HG03066 (cell line): Measurements from ENCODE around the gene IL17RB.

ENCODE experiments used
- ATAC-seq: cut with Tn5 transposase; IDR thresholded peaks from one replicate; pipeline ENCODE4 v1.9.1; 2021; ENCODE audit warnings: low read depth; ENCODE audit not compliant: unreplicated experiment

Gene IL17RB

DNA sequence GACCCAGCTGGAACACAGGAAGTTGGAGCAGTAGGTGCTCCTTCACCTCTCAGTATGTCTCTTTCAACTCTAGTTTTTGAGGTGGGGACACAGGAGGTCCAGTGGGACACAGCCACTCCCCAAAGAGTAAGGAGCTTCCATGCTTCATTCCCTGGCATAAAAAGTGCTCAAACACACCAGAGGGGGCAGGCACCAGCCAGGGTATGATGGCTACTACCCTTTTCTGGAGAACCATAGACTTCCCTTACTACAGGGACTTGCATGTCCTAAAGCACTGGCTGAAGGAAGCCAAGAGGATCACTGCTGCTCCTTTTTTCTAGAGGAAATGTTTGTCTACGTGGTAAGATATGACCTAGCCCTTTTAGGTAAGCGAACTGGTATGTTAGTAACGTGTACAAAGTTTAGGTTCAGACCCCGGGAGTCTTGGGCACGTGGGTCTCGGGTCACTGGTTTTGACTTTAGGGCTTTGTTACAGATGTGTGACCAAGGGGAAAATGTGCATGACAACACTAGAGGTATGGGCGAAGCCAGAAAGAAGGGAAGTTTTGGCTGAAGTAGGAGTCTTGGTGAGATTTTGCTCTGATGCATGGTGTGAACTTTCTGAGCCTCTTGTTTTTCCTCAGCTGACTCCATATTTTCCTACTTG lies 11.9 kb downstream of the IL17RB start:
- no peak for ATAC-seq

DNA sequence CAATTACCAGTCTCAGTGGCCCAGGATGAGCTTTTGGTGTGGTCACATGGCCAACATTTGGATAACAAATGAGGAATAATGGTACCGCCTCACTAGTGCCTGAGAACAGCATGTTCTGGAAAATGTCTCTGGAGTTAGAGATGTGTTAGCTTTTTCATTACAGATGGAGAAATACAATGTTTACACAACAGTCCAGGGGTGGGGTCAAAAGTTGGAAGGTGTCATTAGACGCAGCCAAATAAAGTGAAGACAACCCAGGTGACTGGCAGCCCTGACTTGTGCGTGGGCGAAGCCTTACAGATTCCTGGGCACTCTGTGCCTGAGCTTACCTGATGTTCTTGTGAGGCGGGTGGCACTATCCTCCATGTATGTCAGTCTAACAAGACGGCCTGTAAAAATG lies 12.8 kb downstream of the IL17RB start:
- ATAC-seq = no peak

DNA sequence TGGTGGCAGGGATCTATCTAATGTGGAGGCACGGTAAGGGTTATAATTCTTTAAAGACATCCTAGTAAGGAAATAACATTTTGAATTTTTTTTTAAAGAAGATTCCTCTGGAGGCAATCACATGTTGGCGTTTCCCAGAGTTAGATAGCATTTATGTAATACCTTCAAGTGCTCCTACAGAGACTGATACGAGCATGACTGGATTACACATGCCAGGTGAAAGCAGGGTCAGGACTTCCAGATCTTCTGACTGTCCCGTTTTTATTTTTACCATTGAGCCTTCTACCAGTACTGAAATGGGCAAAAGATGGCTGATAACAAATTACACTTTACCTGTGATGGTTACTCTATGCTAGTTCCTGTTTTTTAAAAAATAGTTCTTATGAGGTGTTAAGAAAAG lies 13.8 kb downstream of the IL17RB start:
- no peak for ATAC-seq

DNA sequence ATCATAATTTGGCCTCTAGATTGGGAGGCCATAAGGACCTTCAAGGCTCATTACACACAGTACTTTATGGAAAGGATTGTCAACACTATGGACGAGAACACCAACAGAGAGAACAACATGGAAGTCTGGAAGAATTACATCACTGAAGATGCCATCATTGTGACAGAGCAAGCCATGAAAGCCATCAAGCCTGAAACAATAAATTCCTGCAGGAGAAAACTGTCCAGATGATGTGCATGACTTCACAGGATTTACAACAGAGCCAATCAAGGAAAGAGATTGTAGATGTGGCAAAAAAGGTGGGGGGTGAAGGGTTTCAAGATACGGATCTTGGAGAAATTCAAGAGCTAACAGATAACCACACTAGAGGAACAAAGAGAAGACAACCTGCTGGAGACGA lies 15.9 kb downstream of the IL17RB start:
- ATAC-seq = no peak

DNA sequence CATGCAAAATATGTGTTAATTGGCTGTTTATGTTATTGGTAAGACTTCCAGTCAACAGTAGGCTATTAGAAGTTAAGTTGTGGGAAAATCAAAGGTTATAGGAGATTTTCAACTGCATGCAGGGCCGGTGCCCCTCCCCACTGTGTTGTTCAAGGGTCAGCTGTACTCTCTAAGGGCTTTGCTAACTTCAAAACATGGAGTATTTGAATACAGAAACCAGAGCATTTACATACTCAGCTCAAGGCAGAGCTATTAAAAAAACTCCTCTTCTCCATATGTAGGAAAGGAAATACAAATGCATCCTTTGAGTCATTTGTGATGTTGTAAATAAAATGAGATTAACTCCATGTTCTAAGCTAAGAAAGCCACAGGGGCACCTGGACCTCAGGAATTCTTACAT lies 16.8 kb downstream of the IL17RB start:
- no peak for ATAC-seq

DNA sequence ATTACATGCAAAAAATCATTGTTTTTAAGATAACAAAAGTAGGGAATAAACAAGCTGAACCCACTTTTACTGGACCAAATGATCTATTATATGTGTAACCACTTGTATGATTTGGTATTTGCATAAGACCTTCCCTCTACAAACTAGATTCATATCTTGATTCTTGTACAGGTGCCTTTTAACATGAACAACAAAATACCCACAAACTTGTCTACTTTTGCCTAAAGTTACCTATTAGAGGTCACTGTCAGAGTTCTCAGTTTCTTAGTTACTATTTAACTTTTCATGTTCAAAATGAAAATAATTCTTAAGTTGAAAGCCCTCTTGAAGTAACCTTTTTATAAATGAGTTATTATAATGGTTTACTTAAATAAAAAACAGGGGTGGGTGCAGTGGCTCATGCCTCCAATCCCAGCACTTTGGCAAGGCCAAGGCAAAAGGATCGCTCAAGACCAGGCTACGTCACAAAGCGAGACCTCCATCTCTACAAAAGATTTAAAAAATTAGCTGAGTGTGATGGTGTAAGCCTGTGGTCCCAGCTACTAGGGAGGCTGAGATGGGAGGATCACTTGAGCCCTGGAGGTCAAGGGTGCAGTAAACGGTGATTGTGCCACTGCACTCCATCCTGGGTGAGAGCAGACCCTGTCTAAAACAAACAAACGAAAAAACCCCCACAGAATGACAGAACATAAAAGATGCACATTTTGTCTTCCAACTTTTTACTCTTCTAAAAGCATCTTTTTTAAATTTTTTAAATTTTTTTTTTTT lies 19.5 kb downstream of the IL17RB start:
- peak; percentile 58 for ATAC-seq

DNA sequence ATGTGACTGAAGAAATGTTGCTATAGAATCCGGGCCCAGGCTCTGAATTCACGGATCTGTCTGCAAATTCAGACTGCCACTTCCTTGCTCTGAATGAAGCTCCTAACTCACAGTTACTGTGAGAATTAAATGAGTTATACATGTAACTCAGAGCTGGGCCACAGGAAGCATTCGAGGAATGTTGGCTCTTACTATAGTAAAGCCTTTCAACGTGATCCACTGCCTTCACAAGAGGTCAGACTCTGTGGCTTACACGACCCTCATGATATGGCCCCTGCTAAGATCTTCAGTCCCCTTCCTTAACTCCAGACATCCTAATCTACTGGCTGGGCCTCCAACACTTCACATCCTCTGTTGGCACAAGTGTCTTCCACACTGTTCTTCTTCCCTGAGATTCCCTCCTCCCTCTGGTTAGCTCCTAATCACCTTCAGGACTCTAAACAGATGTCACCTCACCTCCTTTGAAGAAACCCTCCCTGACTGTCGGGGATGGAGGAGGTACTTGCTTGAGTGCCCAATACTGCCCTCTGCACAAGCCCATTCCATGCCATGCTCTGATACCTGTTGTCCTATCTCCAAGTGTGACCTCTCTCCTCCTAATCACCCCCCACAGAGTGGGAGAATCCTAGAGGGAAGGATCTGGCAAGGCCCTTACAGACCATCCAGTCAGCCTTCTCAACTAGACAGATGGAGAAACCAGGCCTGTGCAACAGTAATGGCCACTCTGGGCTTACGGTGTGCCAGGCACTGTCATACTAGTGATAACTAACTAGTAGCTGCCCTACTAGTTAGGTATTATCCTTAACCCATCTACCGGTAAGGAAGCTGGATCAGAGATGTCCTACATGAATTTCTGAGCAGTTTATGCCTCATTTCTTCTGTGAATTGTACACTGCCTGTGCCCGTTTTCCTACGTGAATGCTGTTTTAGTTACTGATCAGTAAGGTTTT lies 34.3 kb downstream of the IL17RB start:
- ATAC-seq = no peak

DNA sequence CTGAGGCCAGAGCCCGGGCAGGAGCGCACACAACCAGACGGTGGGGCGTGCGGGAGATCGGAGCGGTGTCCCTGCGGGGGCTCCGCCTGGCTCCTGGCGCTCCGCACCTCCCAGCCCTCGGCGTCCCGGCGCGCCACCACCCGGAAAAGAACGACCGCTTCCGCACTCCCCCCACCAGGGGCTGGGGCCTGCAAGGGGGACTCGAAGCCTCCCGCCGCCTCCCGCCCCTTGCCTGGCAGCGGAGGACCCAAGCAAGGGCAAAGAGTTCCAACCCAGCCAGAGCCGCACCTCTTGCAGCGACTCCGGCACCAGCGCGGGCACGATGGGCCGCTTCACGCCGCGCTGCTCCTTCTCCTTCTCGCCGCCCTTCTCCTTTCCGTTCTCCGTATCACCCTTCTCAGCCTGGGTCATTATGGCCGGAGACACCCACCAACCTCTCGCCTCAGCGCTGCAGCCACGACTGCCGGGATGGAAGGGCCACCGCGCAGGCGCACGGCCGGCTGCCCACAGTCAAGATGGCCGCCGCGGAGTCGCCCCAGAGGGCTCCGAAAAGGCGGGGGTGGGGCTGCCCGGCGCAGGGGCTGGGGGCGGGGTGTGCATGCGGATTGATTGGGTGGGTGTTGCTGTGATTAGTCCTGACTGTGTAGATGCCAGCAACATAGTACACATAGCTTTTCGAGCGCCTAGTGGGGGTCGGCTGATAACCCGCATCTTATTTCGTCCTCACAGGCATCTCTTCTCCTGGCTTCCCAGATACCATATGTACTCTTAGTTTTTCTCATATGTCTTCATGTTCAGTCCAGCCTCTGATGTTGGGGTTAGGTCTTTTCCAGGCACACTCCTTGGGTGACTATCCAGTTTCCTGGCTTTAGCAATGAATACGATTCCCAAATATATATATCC lies 35.6 kb downstream of the IL17RB start, which contains the start of gene ACTR8:
TSS of gene ACTR8 (minus strand) at position 462 of the 903 bp plus-strand sequence. CDS start at position 411, 51 bp downstream.
- ATAC-seq = peak; percentile 81

DNA sequence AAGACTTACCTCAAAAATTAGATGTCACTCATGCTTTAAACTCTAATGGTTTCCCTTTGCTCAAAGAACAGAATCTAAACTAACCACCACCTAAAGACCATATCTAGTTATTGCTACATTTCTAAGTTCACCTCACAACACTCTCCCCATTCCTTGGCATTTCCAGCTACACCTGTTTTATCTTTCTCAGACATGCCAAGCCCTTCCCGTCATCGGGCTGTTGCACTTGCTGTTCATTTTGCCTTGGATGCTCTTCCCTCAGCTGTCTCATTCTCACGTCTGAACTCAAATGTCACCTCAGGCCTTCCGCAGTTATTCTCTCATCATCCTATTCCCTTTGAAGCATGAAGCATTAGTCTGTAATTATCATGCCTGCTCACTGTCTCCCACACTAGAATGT lies 36.6 kb downstream of the IL17RB start:
- no peak for ATAC-seq

DNA sequence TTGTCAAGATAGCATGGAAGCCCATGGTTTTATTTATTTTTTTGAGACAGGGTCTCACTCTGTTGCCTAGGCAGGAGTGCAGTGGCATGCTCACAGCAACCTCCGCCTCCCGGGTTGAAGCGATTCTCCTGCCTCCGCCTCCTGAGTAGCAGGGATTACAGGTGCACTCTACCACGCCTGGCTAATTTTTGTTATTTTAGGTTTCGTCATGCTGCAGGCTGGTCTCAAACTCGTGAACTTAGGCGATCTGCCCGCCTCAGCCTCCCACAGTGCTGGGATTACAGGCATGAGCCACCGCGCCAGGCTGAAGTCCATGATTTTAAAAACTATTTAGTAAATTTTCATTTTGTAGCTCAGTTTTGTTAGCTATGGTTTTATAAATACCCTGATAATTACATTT lies 38.3 kb downstream of the IL17RB start:
- ATAC-seq = no peak

DNA sequence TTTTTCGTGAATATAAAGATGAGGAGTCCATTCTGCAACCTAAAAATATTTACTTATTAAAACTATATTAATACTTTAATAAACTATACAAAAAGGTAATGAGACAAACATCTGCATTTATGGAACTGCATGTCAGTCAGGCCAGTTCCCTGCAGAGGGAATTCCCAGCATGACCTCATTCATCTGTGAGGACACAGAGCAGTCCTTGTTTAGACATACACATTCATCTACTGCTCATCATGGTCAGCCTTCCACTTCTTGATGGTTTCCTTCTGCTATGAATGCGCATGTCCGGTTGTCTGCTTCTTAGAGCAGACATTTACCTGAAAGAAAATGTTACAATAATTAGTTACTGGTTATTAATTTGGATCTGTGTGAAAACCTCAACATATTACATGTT lies 38.9 kb downstream of the IL17RB start:
- no peak for ATAC-seq

DNA sequence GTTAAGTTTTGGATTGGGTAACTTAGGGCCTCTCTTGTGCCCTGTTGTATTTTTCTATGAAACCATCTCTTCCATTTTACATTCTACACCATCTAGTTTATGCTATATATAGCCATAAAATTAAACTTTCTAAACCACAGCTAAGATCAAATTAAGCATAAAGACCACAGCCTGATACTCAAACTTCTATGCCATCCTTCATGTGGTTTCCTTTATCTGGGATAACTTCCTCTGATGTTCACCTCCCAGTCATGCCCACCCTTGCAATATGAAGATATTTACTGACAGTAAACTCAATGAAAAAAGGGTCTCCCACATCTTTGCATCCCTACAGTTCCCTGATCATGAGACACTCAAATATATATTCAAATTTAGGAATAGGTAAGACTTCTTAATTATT lies 41.1 kb downstream of the IL17RB start:
- no peak for ATAC-seq

DNA sequence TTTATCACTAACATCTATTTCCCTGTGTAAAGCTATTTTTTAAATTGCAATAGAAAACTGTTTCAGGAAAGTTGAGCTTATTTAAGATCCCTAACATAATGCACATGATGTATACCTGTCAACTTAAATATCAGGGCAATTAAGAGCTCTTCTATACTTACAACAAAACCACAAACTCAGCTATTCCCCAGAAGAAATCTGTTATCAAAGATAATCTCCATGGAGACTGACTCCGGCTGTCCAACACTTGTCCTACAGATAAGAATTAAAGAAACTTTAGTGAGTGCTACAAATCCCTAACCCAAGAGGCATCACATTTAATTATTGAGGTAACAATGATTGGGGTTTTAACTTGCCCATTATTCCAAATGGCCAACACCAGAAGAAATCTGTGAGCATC lies 41.9 kb downstream of the IL17RB start:
- no peak for ATAC-seq

DNA sequence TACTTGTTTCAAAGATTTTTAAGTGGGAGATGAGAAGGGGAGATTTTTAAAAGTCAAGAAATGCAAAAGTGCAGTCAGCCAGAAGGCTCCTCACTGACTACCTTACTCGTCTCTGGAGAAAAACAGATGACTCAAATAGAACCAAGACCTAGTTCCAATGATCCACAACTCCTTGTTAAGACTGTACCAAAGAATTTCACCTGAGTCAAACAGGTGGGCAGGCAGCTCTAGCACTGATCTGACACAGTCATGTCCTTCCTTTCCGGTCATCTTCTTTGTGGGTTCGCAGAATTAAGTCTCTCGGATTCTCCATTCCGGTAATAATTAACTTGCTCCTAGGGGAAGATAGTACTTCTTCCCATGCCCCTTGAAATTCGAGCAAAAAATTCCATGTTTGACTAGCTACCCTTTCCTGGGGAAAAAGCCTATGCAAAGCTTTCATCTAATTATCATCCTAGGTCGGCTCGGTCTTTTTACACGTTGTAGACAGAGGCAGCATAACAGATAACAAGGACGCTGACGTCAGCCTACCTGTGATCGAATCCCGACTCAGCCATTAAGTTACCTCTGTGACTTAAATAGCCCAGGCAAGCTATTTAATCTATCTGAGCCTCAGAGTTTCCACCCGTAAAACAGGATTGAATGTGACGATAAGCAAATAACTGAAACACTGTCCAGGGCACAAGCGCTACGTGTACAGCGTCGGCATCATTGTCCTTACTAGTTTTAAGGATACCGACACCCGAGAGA lies 44.5 kb downstream of the IL17RB start:
- no peak for ATAC-seq

DNA sequence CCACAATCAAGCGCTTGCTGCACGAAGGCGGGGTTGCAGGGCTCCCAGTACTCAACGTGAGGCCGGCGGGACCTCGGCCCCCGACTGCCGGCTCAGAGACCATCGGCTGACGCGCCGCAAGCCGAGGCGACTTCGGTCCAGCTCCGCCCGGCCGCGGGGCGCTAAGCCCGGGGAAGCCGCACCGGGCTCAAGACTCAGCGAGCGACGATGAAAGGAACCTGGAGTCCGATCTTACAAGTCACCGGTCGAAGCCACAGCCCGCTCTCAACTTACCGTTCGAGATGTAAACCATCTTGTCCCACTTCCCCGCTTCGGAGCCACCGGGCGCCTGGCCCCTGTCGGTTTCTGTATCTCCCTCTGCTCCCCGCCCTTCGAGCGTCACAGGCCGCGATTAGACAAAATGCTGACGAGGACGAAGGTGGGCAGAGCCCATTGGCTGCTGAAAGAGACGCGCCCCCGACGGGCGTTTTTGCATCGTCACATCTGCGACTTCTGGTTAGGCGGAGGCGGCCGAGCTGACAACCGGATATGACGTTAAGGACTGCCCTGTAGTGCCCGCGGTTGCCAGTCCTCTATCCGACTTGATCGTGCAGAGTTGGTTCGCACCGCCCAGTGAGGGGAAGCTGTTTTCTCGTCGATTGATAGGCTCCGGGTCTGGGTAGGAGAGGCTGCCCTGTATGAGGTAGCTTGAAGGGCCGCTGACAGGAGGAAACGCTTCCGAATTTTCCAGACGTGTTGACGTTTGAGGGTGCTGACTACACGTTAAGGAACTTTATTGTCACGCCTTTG lies 45.3 kb downstream of the IL17RB start, which contains the start of gene SELENOK:
TSS of gene SELENOK (minus strand) at position 363 of the 789 bp plus-strand sequence.
- ATAC-seq = peak; percentile 96

DNA sequence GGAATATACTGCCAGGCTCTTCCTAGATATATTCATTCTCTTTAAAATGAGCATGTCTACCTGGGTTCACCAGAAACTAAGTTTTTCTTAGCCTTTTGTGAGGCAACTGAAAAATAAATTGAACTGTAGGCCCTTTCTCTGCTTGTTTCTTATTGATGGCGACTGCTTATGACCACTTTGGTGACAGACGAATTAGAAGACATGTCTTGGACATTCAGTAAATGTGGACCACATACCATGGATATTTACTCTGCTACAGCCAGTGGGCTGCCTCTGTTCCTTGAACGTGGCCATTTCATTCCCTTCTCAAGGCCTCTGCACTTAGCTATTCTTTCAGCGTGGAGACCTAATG lies 45.9 kb downstream of the IL17RB start:
- ATAC-seq = no peak

DNA sequence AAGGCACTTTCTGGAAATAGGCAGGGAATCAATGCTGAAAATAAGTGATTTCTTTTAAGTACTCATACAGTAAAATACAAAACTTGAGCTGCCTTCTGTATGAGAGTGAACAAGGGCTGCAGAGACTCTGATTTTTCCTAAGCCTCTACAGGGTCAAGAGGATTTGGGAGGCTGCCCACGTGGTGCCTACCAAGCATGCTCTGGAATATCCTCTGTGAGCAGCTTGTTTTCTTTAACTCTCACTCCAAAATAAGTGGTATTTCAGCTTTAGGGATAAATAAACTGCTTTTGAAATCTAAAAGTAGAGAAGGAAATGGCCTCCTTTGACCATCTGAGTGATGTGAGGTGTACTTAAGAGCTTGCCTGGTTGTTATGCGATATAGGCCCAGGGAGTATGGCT lies 53.4 kb downstream of the IL17RB start:
- ATAC-seq = no peak

DNA sequence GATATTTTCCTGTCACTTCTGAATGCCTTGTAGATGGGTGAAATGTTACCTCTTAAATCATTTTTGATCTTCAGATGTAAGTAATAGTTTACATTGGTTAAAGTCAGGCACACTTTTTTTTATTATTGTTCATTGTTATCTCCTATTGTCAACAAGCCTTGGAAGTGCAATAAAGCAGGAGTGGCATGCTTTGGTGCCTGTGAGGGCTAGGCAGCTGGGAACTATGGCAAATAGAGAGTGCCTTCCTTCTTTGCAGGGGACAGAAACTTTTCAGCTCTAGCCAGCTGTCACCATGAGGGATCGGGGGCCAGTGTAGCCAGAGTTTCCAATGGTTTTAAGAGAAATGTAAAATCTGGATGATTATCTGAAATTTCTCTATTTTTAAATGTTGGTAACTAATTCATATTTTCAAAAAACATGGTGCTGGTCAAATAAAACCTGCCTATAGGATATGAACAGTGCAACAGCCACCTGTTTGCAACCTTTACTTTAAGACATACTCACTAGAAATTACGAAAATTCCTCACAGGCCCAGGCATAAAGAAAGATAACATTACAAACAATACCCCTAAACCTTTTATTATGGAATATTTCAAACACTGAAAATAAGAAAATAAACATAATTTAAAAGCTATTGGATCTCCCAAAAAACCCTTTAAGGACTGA lies 54.4 kb downstream of the IL17RB start:
- no peak for ATAC-seq
